Activated T-cell treated with anti-CD3 and anti-CD28 coated beads for 48 hours (primary cell): ENCODE results near the gene PVALB.

Experiments used
- DNase-seq: peaks from one replicate; pipeline ENCODE4 v3.0.0-alpha.2; 2020; ENCODE audit warnings: low read depth

Gene PVALB

DNA sequence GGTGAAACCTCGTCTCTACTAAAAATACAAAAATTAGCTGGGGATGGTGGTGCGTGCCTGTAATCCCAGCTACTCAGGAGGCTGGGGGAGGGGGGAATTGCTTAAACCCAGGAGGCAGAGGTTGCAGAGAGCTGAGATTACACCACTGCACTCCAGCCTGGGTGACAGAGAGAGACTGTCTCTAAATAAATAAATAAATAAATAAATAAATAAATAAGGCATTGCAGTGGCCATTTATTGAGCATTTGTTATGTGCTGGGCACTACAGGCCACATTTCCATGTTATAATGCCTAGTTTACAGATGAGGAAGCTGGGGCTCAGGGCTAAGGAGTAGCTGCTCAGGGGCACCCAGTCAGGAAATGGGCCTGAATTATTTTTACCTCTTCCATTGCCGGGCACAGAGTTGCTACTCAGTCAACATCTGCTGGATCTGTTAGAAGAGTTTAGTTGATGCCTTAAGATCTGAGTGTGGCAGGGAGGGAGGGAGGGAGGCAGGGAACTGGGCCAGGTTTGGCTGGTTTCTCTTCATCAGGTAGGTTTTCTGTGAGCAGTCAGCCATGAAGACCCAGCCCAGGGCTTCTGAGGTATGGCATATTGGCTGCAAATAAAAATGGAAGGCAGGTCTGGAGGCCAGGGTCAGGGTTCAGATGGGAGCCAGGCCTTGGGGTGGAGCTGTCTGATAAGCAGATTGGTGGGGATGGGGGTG, 5.6 kb downstream of the PVALB start:
- no peak for DNase-seq

DNA sequence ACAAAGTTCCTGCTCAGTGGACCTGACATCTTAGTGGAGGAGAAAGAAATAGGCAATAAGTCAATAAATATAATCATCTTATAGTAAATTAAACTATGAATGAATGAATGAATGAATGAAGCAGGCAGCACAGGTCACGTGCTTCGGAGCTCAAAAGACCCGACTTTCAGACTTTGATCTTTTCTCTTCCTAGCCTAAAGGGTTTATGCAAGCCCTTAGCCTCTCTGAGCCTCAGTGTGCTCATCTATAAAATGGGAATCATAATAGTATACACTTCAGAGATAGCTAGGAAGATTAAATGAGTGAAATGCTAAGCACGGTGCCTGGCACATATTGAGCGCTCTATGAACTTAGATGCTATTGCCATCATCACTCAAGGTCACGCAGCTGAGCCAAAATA, 7.5 kb downstream of the PVALB start:
- no peak for DNase-seq

DNA sequence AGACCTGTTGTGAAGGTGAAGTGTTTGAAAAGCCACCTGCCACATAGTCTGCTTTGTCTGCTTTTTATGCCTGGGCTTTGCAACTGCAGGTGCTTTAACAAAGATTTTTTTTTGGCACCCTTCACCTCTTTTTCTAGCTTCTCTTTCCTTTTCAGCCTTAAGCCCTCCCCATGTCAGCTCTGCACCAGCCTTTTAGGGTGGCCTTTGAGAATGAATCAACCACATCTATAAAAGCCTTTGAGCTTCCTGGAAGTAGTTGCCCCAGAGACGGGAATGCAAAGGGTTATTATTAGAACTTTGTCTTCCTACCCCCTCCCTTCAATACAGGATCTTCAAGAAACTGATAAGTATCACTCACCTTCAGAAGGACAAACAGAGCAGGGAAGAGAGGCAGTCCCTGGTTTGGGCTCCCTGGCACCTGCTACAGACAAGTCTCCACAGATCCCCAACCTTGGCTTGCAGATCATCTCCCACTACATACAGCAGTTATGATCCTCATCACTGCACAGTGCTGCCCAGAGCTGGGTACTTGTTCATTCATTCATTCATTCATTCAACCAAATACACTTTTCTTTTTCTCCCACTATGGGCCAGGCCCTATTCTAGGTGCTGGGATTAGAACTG, 8.0 kb downstream of the PVALB start:
- DNase-seq, result no peak

DNA sequence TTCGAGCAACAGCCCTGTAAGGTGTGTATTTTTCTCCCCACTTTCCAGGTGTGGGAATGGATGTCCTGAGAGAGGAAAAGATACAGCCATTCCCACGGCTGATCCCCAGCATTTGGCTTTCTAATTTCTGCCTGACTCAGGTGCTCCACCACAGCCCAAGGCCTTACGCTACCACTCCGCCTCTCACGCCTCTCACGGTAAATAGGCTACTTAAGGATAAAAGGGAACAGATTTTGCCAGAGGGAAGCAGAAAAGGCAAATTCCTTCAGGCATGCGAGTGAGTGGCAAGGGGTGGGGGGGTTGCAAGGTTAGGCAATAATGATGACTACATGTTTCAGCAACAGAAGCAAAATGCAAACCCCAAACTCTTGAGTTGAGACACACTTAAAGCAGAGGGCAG, 9.2 kb downstream of the PVALB start:
- DNase-seq, result no peak

DNA sequence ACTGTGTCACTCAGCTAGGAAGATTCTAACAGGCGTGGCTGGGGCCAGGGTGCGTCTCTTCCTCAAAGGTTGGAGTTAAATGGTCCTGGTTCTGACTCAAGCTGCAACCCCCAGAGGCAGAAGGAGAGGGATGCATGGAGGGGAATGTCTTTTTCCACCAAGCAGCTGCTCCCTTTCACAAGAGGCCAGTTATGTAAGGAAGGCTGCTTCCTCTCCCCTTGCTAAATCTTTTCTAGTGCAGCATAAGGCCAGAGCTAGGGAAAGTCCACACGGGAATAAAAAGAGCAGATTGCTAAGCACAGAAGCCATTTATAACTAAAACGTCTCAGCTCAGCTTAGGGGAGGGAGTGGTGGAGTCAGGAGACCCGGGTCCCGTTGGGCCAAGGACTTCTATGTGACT, 10.0 kb downstream of the PVALB start:
- no peak for DNase-seq

DNA sequence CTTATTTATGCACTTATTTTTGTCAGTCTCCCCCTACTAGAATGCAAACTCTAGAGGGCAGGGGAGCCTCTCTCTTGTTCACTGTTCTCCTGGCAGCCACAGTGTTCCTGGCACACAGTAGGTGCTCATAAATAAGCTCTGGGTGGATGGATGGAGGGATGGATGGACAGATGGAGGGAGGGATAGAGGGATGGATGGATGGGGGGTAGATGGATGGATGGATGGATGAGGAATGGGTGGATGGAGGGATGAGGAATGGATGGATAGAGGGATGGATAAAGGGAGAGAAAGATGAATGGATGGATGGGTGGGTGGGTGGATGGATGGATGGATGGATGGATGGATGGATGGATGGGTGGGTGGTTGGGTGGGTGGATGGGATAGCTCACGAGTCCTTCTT, 13.5 kb downstream of the PVALB start:
- no peak for DNase-seq

DNA sequence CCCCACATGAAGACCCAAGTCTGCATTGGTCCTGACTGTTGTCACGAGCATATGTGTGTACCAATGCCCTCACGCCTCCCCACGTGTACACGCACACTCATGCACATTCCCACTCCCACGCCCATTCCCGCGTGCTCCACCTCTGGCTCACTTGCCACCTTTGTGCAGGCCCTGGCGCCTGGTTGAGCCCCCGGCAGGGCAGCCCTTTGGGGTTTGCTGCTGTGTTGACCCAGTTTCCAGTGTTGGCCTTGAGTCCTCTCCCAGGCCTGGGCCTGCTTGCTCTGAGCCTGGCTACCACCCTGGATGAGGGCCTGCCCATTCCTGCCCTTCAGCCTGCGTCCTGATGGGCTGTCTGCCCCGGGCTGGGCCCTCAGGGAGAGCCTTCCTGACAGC, 18.2 kb downstream of the PVALB start:
- no peak for DNase-seq

DNA sequence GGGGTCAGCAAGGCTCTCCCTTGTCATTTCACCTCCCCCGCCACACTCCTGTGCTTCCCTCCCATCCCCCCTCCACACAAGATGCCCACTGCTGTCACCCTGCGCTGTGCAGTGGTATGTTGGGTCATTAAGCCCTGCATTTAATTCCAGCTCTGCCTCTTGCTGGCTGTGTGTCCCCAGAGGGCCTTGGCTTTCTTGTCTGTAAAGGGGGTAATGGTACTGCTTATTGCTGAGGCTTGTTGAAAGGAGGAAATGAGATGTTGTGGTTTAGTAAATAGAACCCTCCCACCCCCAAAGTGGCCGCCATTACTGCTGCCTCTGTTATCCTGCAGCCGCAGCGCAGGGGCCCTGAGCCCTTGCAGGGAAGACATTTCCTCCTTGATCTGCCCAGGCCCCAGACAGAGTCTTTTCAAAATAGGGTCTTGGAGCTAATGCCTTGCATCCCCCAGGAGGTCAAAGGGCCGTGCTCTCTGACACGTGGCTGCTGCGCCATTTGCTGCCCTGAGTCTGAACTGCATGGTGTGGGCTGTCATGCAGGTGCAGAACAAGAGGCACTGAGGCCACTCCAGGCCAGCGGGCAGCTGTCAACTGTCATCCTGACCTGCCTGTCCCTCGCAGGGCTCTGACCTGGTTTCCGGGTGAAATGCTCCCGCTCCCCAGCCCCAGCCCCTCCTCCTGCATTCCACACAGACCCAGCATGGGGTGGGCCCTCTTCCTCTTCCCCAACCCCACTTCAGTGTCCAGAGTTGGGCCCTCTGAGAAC, 18.7 kb downstream of the PVALB start:
- DNase-seq, result no peak

DNA sequence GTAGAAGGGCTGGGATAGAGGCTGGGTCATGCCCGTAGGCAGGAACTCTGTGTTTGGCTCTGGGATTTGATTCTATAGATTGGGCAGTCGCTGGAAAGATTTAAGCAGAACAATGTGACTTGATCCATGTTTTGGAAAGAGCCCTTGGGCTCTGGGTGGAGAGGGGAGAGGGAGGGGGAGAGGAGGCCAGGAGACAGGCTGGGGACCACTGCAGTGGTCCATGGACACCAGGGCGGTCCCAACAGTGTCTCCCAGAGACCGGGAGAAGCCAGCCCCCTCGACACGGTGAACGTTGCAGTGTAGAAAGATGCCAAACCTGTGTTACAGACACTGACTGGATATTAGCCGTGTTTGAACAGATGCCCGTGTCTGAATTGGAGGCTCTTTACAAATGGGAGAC, 19.5 kb downstream of the PVALB start:
- DNase-seq, result no peak

DNA sequence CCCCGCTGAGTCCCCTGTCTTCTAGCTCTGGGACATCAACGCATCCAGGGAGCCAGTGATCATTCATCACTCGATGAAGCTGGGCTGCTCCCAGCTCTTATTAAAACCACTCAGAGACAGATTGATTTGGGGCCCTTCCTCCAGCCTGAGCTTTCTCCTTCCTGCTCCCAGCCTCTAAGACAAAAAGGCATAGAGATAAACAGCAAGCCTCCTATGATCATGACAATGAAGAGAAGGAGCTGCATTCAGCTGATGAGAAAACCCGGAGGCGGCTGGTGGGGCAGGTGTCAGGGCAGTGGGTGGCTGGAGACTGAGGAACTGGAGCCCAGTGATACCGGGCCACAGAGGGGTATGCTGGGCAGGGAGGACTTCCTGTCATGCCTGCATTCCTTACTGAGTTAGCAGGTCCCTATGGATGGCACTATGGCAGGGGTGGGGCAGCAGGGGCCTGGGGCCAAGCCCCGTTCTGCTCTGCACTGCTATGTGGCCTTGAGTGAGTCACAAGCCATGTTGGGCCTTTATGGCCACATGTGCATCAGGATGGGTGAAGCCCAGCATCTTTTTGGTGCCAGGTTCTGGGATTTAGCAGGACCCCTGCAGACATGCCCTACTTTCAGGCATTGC, 20.2 kb downstream of the PVALB start:
- DNase-seq, result no peak

DNA sequence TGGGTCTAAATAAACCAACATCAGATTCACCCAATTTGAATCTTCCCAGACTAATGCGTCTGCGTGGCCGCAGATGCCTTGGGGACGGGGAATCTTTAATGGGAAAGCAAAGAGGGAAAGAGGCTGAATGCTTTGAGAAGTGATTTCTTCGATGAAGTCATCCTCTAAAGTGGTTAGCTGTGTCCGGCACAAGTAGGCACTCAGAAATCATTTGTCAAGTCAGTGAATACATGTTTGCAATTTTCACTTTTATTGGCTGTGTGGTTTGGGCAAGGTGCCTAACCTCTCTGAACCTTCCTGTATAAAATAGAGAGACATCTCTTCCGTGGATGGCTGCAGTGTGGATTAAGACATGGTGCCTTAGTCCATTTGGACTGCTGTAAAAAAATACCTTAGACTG, 21.2 kb downstream of the PVALB start:
- DNase-seq, result no peak

DNA sequence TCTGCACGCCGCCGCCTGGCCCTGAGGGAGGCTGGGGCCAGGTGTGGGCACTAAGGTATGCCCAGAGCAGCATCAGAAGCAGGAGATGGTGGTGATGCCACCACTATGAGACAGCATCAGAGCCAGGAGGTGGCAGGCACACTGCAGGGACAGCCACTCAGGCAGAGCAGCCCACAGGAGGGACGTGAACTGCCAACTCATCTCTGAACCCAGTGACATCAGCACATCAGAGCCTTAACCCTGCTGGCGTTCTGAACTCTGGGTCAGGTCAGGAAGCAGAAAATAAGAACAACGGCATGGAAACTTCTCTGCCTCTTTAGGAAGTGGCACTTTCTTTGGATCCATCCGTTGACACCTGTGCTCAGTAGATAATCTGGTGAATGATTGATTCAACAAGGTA, 26.2 kb downstream of the PVALB start:
- DNase-seq, result peak; percentile 30

DNA sequence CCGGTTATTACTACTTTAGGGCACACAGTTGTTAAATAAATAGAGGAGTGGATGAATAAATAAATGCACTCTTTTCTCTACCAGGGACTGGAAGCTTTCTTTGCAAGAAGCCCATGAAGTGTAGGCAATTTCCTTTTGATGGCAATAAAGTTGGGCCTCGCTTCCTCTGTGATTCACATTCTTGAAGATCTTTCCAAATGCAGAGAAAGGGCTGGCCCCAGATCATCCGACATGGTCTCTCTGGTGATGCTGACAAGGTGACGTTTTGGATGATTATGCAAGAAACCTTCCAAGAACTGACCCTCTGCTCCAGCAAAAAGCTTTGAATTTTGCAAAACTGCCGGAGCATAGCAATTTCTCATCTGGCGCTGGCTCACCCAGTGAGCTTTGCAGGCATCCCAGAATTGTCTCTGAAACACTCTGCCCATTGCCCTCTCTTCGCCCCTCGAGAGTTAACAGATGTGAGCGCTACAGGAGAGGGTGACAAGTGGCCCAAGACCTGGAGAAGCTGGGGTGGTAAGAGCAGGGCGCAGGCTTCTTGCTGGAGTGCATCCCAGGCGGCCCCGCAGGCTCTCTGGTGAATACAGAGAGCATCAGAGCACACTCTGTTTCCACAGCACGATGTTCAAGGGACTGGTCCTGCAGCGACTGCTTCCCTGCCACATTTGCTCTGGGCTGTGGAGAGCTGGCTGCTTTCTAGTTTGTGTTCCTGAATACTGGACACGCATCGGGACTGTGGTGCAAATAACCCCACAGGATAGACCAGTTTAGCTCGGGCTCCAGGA, 29.4 kb downstream of the PVALB start:
- DNase-seq, result no peak

DNA sequence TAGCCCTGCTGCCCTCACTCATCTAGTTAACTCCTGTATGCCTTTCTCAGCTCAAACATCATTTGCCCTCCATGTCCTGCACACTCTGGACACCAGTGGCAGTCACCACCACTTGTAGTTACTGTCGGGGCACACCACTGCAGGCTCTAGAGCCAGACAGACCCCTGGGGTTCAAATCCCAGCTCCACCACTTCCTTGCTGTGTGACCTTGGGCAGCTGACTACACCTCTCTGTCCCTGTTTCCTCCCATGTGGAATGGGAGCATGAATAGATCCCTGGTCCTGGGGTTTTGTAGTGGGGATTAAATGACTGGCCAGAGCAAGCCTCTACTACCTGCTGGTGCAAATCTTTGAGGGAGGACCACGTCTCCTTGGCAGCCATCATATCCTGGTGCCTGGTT, 33.1 kb downstream of the PVALB start:
- no peak for DNase-seq

DNA sequence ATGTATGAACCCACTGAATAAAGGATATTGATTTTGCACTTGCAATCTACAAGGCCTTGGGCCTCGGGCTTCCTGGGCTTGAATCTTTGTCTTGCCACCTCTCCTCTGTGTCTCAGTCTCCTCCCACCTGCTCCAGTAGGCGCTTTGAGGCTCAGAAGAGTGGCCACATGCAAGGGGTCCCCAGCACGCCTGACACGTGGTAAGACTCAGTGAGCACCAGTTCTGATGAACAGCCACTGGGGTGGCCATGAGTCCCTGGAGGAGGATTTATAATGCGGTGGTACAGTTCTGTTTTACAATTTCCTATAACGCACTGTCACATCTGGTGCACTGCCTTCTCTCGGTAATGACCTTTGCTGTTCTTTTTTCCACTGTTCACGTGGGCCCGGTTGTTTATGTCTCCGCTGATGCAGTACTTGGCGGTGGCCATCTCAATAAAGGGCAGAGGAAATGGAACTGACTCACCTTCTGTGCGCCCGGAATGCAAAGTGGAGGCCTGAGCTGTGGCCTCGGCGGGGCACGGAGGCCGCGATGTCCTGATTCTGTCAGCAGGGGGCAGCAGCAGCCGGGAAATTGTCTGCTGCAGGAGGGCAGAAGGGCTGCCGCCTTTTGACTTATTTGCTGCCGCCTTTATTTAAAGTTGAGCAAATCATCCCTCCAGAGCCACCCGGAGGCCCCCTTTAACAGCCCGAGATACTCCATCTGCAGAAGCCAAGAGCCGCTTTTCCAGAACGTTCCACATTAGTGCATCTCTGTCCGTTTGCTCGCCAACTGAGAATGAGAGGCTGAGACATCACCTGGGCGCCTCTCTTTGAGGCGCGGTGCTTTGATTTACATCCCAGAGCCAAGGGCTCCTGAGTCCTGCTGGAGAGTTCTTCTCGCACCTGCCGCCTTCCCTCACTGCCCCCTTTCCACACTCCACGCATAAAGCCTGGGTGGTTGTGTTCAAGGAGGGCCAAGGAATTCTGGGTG, 34.9 kb downstream of the PVALB start:
- DNase-seq, result peak; percentile 87

DNA sequence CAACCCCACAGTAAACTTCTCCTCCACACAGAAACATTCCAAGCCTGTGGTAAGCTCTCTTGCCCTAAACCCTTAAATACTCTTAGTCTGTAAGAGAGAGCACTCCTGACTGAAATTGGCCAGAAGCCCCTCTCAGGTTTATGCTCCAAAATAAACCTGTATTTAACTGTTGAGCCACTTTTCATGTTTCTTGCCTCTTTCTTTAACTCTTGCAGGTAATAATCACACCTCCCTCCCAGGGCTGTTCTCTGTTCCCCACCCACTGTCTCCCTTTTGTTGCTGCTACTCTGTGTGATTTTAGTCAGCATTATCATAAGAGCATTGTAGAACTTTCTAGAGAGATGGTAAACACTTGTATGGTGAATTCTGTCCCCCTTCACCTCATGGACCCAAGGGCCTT, 38.8 kb downstream of the PVALB start:
- DNase-seq, result no peak

DNA sequence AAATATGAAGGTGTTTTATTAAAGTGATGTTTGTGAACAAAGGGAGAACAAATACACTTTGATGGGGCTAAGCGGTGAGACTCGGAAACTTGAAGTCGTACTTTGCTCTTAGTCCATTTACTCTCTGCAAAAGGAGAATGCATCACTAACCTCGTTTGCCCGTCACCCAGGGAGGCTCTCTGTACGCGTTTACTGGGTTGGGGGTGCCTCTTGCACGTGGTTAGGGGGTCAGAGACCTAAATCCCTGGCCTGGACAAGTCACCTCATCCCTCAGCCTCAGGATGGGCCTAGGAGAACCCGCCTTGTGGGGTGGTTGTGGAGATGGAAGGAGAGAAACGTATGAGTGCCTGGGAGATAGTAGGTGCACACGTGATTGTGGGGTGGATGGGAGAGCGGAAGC, 40.1 kb downstream of the PVALB start:
- DNase-seq, result peak; percentile 4

DNA sequence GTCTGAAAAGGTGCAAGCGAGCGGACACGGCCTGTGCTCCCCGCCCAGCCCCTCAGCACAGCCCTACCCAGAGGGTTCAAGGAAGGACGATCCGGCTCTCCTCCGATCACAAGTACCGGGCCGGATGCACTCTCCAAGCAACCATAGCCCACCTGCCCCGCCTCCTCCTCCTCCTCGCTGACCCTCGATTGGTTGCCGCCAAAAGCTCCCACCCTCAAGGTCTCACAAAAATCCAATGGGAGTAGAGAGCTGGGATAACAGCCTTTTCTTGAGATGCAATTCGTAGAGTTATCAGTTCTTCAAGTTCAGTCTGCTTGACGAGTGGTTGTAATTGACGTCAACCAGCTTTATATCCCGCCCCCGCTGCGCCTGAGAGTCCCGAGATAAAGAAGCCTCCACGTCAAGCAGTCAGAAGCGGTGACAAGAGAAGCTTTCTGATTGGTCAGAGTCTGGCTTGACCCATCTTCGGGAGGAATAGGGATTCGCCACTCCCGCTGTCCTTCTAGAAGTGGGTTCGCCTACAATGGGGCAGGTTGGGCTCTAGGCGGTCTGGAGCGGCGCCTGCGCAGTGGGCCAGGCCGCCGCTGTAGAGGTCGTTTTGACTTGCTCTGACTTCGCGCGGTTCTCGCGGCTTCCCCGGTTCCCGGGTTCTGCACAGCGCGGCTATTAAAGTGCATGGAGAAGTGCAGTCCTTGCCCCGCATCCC, 40.7 kb downstream of the PVALB start, which contains the start of gene IFT27:
Gene IFT27 (minus strand): TSS at position 156 of the 706 bp plus-strand sequence. CDS start 412 bp downstream, outside the sequence.
- peak; percentile 91 for DNase-seq

DNA sequence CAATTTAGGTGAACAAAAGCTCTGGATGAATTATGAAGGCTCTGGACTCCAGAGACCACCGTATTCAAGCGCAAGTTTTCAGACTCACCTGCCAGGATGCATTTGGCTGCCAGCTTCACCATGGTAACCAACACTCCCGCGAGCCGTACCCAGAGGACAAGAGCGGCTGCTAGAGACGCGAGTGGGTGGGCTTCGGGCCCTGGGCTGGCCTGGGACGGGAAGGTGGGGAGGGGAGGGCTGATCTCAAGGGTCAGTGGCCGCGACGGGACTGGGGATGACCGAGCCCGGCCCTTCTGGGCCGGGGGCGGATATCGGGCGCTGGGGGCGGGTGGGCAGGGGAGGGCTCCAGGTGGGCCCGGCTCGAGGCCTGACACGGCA, 41.3 kb downstream of the PVALB start:
- DNase-seq, result peak; percentile 4

DNA sequence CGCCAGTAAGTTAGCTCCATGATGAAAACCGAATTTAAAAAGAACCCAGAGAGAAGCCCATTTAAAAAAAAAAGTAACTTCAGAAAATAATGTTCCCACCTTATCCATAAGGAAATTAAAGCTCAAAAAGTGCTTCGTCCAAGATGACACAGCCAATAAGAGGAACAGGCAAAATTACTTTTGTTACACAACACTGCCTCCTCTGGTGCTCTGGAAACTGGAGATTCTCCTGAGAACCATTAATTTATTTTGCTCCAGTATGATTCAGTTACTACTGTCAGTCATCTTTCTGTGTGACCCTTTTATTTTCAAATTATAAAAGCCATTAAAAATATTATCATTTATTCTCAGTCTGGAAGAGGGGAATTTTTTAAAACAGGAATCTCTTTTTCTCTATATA, 42.9 kb downstream of the PVALB start:
- DNase-seq, result no peak
